ENCODE data around the gene CASR.

The CASR gene

DNA sequence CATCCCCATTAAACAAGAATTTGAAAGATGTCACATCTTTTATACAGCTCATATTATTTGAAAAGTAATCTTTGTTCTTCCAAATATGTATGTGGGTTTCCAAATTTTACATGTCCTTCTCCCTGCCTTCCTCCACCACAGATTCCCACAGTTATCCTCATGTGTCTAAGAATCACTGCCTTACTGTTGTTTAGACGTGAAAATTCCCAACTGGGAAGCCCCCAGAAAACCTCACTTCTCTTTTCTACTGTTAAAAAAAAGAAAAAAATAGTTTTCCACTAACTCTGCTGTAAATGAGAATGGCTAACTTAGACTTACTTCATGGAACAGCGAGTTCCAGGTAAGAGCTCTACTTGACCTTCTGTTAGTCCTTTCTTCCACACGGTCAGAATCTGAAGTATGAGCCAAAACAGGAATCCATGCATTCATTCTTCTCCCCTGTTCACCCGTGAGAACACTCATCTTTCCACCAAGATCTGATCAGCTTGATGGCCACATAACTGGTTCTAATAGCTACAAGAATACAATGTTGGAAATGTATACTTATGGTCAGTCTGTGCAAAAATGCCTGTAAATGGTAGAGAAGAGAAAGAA lies 123.7 kb downstream of the CASR start:
- no peak for DNase-seq (ENCODE audit: low read depth)

DNA sequence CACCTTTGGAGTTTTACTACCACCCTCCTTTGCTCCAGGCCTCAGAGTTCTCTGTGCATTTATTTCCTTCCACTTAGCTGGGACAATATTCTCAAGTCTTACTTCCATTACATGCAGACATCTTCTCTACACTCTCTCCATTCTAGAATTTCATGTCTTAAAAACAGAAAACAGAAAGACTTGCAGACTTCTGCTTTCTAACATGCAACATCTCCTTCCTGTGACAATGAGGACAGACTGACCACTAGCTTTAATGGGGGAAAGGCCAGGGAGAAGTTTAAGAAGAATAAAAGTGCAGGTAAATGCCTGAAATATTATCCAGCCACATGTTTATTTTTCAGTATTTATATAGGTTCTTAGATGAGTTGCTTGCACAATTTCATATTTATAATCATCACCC lies 124.5 kb downstream of the CASR start:
- no peak for DNase-seq (ENCODE audit: low read depth)

DNA sequence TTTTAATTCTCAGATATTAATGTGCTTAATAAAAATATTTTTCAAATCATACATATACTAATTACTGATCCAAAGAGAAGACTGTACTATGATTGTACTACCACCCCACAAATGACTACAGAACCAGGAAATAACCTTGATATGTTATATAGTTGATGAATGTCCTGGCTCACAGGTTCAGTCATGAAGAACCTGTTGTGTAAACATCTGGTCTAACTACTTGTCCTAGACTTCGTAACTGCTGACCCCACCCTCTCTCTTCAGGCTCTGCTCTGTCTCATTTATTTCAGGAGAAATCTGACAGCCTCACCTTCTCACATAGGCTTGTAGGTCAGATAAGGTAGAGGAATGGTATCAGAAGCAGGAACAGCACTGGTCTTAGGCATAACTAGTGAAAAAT lies 126.9 kb downstream of the CASR start:
- DNase-seq (ENCODE audit: low read depth): no peak

DNA sequence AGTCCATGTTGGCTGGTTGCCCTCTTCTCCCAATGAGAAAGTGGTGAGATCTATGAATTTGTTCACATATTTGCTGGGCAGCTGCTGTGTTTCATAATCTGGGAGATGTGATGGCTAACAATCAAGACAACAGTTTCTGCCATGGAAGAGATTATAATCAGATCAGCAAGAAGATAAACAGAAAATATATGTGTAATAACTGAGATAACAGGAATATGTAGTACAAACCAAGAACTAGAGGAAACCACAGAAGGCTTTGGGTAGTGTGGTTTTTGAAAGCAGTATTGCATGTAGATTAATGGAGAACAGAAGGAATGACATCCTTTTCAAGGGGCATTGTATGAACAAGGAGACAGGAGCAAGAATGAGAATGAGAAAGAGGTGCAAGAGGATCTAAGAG lies 129.4 kb downstream of the CASR start:
- no peak for DNase-seq (ENCODE audit: low read depth)

DNA sequence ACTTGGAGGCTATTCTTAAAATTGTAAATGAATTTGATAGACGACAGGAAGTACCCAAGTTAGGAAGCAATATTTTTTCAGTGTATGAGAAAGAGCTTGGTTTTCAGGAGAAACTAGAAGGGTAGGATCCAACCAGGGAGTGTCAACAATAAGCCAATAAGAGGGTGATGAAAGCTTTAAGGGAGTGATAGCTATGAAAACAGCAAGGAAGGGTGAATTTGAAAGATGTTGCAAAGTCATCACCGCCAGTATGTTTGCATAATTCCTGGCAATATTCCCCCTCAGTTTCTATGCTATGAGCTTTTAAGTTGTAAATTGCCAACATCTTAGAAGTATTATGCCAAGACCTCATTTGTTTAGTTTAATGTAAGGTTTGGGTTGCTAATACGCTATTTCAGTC lies 129.8 kb downstream of the CASR start:
- no peak for DNase-seq (ENCODE audit: low read depth)

DNA sequence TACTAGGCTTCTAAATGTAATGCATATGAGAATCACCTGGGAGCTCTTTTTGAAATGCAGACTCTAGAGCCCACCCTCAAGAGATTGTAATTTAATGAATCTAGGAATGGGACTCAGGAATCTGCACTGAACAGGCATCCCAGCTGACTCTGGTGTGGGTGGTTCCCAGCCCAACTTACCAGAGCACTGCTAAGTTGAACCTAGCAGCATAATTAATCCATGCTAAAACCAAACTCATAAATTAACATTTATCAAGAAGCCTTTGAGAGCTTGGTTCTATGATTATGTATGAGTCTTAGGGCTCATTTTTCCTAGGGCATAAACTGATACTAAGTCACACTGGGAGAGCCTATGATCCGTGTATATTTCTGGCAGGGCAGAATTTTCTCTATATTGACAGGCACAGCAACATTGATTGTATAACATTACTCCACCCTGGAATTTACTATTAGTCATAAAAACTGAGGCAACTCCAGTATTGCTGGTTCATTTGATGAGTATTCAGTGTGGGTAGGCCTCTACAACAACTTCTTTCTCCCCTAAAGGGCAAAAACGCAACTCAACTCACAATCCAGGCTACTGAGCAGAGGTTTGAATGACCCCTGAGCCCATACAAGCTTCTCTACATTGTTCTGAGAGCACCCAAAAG lies 130.9 kb downstream of the CASR start:
- DNase-seq (ENCODE audit: low read depth): no peak

DNA sequence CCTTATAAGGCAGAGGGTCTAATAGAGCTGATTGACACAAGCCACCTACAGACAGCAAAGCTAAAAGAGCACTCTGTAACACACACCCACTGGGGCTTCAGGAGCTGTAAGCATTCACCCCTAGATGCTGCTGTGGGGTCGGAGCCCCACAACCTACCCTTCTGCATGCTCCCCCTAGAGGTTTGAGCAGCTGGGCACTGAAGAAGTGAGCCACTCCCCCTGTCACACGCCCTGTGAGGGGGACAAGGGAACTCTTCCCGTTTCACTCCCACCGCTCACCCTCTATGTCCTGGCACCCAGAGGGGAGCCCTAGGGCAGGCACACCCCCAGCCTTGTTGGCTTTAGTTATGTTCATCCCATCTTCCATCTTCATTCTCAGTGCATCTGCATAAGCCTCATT lies 132.2 kb downstream of the CASR start:
- DNase-seq (ENCODE audit: low read depth): no peak

DNA sequence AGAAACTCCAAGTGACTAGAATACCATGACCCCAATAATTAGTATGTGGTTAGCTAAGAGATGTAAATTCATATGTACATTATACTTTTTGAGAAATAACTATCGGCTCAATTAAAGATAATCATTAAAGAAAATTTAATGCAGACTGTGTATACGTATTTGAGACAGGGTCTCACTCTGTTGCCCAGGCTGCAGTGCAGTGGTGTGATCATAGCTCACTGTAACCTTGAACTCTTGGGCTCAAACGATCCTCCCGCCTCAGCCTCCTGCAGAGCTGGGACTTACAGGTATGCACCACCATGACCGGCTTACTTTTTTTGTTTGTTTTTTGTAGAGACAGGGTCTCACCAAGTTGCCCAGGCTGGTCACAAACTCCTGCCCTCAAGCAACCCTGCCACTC lies 132.9 kb downstream of the CASR start:
- DNase-seq (ENCODE audit: low read depth): no peak

DNA sequence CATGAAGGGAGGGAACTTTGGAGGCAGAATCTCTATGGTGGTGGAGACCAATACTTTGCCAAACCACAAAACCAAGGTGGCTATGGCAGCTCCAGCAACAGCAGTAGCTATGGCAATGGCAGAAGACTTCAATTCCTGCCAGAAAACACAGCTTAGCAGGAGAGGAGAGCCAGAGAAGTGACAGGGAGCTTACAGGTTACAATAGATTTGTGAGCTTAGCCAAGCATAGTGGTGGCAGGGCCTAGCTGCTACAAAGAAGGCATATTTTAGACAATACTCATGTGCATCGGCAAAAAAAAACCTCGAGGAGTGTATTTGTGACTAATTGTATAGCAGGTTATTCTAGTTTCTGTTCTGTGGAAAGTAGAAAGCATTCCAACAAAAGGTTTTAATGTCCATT lies 135.2 kb downstream of the CASR start:
- no peak for DNase-seq (ENCODE audit: low read depth)

DNA sequence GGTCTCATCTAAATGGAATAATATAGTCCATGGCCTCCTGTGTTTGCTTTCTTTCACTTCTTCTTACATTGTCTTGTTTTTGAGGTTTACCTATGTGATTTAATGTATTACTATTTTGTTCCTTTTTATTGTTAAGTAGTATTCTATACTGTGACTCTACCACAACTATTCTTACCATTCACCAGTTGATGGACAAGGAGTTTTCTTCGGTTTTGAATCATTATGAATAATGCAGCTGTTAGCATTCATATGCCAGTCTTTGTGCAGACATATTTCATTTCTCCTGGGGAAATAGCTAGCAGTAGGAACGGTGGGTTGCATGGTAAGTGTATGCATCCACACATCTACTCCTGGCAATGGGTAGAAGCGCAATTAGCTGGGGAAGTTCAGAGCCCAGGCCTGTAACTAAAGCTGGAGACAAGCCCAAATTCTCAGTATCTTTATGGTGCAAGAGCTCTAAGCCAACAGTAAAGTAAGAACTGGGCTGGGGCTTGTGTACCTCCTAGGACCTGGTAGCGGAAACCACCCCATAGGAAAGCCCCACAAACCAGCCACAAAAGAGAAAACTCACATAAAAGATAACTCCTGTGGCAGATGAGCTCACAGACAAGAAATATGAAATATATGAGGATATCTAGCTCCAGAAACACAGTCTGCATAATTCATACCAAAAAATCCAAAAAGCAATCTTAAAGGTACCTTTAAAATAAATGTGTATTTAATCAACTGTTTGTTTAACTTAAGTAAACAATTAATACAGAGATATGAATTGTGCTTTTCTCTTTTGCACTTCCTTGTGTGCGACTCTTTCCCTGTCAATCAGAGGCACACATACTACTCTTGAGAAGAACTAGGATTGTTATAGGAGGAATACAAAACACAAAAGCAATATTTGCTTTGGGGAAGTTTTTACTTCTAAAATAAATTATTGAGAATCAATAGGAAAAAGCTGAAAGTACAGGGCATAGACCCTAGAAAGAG lies 138.9 kb downstream of the CASR start:
- DNase-seq (ENCODE audit: low read depth): no peak

DNA sequence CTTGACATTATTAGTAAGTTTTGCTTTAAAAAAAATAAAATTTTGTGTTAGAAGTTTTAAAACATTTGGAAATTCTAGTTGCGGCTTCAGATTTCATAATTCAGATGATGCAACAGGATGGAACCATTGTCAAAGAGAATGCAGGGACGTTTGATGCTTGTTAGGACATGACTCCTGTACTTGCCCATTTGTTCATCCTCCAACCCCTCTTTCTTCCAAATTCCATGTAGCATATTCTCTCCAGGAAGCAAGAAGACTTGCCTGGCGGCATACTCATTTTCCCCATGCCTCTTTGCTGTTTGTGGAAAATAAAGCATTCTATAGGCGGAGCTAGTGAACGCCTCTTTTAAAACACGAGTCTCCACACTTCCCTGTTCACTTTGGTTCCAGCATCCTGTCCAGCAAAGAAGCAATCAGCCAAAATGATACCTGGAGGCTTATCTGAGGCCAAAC lies 141.4 kb downstream of the CASR start, which contains the start of gene CSTA:
CSTA (plus strand) TSS at position 378 of the 453 bp plus-strand sequence; CDS start at position 423, 45 bp downstream.
- no peak for DNase-seq (ENCODE audit: low read depth)

DNA sequence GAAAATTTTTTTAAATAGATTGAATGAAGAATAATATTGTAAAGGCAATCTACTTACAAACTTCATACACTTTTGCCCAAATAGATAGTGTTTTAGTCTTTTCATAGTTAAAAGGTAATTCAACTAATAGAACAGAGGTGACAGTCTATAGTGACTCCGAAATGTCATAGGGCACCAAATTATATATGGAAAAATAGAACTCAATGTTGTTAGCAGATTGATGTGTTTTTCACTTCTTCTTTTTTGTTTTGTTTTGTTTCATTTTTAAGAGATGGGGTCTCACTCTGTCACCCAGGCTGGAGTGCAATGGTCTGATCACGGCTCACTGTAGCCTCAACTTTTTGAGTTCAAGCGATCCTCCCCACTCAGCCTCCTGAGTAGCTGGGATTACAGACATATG lies 142.3 kb downstream of the CASR start:
- no peak for DNase-seq (ENCODE audit: low read depth)

DNA sequence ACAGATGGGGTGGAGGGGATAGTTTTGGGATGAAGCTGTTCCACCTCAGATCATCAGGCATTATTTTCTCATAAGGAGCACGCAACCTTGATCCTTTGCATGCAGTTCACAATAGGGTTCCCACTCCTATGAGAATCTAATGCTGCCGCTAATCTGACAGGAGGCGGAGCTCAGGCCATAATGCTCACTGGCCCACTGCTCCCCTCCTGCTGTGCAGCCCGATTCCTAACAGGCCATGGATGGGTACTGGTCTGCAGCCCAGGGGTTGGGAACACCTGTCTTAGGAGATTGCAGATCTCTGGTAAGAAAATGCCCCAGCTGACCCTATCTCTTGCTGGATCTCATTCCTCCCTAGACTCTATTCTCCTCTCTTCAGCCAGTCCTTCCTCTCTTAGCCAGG lies 148.4 kb downstream of the CASR start:
- no peak for DNase-seq (ENCODE audit: low read depth)

DNA sequence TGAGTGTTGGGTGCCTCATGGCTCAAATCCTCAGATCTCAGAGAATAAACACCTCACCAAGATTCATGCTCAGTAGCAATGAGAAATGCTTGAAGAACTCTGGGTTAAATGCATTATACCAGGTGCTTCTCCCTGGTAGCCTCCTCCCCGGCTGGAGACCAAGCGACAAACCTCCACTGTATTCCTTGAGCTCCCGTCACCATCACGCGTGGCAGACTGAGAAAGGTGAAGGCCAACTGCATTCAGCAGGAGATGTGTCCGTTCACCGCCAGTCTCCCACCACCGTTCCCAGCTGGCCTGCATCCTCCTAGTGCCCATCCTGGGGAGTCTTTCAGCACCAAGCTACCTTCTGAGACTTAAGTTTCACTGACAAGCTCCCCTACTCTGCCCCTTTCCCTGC lies 149.1 kb downstream of the CASR start:
- no peak for DNase-seq (ENCODE audit: low read depth)

Measured in GM04503 (cell line).